ENCODE measurements around the gene PIGW. TPM values are rescaled to one million over a fixed set of nuclear protein-coding genes. Genes with fewer than 3 reads are reported as not detected.

The PIGW gene
- polyA plus RNA-seq, 1 donor from 2014 or later, result 5.4 TPM

DNA sequence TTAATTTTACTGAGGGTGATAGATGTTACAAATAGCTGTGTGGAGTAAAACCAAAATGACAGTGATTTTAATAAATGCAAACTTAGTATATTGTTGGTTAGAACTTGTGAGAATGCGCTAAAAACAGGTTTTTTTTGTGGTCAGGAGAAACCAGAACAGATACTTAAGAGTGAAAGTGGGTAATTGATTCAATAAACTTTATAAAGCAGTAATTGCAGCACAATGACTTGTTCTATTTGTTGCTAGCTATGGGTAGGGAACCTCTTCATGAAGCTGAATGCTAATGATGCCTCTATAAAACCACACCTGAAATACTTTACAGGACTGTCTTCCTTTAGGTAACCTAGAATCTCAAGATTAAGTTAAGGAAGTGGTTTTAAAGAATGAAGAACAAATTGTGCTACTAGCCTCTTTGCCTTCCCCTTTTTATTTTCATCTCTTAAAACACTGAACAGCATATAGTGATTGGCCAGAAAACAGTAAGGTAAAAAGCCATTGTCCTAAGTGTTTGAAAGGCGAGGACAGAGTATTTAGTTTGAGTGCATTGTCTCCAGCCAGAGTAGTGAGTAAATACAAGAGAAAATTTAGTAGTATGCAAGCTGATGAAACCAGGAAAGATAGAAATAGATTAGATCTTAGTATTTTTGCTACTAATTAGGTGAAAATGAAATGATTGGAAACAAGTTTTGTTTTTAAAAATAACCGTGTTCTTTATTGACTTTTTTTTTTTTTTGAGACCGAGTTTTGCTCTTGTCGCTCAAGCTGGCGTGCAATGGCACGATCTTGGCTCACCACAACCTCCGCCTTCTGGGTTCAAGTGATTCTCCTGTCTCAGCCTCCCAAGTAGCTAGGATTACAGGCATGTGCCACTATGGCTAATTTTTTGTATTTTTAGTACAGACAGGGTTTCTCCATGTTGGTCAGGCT is 16.0 kb downstream of the PIGW start:
- Histone ChIP-seq H3K4me2 (ENCODE audit: low read length) (no peak overlapping the region), H3K27me3 (ENCODE audit: insufficient read depth, low read depth, low read length) (no peaks in the 10 kb centered on the region), H3K27ac (ENCODE audit: low read length) (no peak overlapping the region), H3F3A (ENCODE audit: insufficient read depth, low read length, poor library complexity, severe bottlenecking) (peaks cover 3% of the 10 kb centered on the region), H3K36me3 (ENCODE audit: insufficient read depth, low read length) (peaks cover 7% of the 10 kb centered on the region), H3K9ac (ENCODE audit: low read length) (no peak overlapping the region), H2AFZ (ENCODE audit: low read depth, low read length) (no peak overlapping the region), H3K9me3 (ENCODE audit: low read length) (no peaks in the 10 kb centered on the region), H3K9me2 (ENCODE audit: insufficient read depth, low read length) (no peaks in the 10 kb centered on the region), H4K20me1 (ENCODE audit: insufficient read depth) (no peaks in the 10 kb centered on the region), H3K79me2 (replicated peaks; ENCODE audit: insufficient read depth, low read length) (peaks cover 76% of the 10 kb centered on the region), H3K4me3 (ENCODE audit: low read length) (no peak overlapping the region)
- TF ChIP-seq EZH2 (IDR thresholded peaks at IDR 0.05; ENCODE audit: borderline replicate concordance, insufficient read depth, low read length, poor library complexity, severe bottlenecking), result no peak
- no peak for TF ChIP-seq POLR2AphosphoS5 (IDR thresholded peaks at IDR 0.05)
- TF ChIP-seq, protein P1, sequence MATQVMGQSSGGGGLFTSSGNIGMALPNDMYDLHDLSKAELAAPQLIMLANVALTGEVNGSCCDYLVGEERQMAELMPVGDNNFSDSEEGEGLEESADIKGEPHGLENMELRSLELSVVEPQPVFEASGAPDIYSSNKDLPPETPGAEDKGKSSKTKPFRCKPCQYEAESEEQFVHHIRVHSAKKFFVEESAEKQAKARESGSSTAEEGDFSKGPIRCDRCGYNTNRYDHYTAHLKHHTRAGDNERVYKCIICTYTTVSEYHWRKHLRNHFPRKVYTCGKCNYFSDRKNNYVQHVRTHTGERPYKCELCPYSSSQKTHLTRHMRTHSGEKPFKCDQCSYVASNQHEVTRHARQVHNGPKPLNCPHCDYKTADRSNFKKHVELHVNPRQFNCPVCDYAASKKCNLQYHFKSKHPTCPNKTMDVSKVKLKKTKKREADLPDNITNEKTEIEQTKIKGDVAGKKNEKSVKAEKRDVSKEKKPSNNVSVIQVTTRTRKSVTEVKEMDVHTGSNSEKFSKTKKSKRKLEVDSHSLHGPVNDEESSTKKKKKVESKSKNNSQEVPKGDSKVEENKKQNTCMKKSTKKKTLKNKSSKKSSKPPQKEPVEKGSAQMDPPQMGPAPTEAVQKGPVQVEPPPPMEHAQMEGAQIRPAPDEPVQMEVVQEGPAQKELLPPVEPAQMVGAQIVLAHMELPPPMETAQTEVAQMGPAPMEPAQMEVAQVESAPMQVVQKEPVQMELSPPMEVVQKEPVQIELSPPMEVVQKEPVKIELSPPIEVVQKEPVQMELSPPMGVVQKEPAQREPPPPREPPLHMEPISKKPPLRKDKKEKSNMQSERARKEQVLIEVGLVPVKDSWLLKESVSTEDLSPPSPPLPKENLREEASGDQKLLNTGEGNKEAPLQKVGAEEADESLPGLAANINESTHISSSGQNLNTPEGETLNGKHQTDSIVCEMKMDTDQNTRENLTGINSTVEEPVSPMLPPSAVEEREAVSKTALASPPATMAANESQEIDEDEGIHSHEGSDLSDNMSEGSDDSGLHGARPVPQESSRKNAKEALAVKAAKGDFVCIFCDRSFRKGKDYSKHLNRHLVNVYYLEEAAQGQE (IDR thresholded peaks at IDR 0.05; ENCODE audit: borderline replicate concordance), result no peak
- TF ChIP-seq MXI1 (conservative IDR thresholded peaks at IDR 0.05; ENCODE audit: poor library complexity, severe bottlenecking), result no peak
- TF ChIP-seq, protein P2, sequence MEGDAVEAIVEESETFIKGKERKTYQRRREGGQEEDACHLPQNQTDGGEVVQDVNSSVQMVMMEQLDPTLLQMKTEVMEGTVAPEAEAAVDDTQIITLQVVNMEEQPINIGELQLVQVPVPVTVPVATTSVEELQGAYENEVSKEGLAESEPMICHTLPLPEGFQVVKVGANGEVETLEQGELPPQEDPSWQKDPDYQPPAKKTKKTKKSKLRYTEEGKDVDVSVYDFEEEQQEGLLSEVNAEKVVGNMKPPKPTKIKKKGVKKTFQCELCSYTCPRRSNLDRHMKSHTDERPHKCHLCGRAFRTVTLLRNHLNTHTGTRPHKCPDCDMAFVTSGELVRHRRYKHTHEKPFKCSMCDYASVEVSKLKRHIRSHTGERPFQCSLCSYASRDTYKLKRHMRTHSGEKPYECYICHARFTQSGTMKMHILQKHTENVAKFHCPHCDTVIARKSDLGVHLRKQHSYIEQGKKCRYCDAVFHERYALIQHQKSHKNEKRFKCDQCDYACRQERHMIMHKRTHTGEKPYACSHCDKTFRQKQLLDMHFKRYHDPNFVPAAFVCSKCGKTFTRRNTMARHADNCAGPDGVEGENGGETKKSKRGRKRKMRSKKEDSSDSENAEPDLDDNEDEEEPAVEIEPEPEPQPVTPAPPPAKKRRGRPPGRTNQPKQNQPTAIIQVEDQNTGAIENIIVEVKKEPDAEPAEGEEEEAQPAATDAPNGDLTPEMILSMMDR (IDR thresholded peaks at IDR 0.05; ENCODE audit: poor library complexity, severe bottlenecking), result no peak
- TF ChIP-seq EP300 (conservative IDR thresholded peaks at IDR 0.05; ENCODE audit: poor library complexity, severe bottlenecking), result no peak
- TF ChIP-seq TAF1 (IDR thresholded peaks at IDR 0.05; ENCODE audit: low read depth), result no peak

GRCh38 chr17:36553459-36553858 is 18.7 kb downstream of the PIGW start:
- peaks cover 8% of the 10 kb centered on the region for H3K36me3 ChIP-seq (ENCODE audit: insufficient read depth, low read length)
- H3K4me3 ChIP-seq (ENCODE audit: low read length), result no peak overlapping the region
- H3K4me2 ChIP-seq (ENCODE audit: low read length), result no peak overlapping the region
- no peak overlapping the region for H3K9ac ChIP-seq (ENCODE audit: low read length)
- TF ChIP-seq, protein P1 (IDR thresholded peaks at IDR 0.05; ENCODE audit: borderline replicate concordance), result no peak
- no peak for TF ChIP-seq RAD21 (conservative IDR thresholded peaks at IDR 0.05)
- TF ChIP-seq POLR2AphosphoS5 (IDR thresholded peaks at IDR 0.05), result no peak
- TF ChIP-seq EZH2 (IDR thresholded peaks at IDR 0.05; ENCODE audit: borderline replicate concordance, insufficient read depth, low read length, poor library complexity, severe bottlenecking), result no peak
- TF ChIP-seq MXI1 (conservative IDR thresholded peaks at IDR 0.05; ENCODE audit: poor library complexity, severe bottlenecking), result no peak
- TF ChIP-seq EP300 (conservative IDR thresholded peaks at IDR 0.05; ENCODE audit: poor library complexity, severe bottlenecking), result no peak
- TF ChIP-seq TAF1 (IDR thresholded peaks at IDR 0.05; ENCODE audit: low read depth), result no peak
- TF ChIP-seq, protein P2 (IDR thresholded peaks at IDR 0.05; ENCODE audit: poor library complexity, severe bottlenecking), result no peak
- no peak for TF ChIP-seq SMC3 (conservative IDR thresholded peaks at IDR 0.05; ENCODE audit: poor library complexity)
- H3K27ac ChIP-seq (ENCODE audit: low read length), result no peak overlapping the region
- H3F3A ChIP-seq (ENCODE audit: insufficient read depth, low read length, poor library complexity, severe bottlenecking), result no peaks in the 10 kb centered on the region
- H4K20me1 ChIP-seq (ENCODE audit: insufficient read depth), result no peaks in the 10 kb centered on the region
- H3K79me2 ChIP-seq (replicated peaks; ENCODE audit: insufficient read depth, low read length), result peaks cover 52% of the 10 kb centered on the region
- no peaks in the 10 kb centered on the region for H3K27me3 ChIP-seq (ENCODE audit: insufficient read depth, low read depth, low read length)
- no peaks in the 10 kb centered on the region for H3K9me3 ChIP-seq (ENCODE audit: low read length)
- no peak overlapping the region for H2AFZ ChIP-seq (ENCODE audit: low read depth, low read length)
- no peaks in the 10 kb centered on the region for H3K9me2 ChIP-seq (ENCODE audit: insufficient read depth, low read length)
